ENCODE measurements around the gene PLA2G6.
A peak's percentile ranks its signal among the peaks of the same experiment; 100 is the strongest.

The PLA2G6 gene

GRCh38 chr22:38137876-38138687 lies 43.5 kb downstream of the PLA2G6 start:
- Histone ChIP-seq H3K36me3 (ENCODE audit: low read depth) (no peaks in the 10 kb centered on the region), H3K4me1 (ENCODE audit: insufficient read depth, poor library complexity, severe bottlenecking) (peaks cover 11% of the 10 kb centered on the region), H3K9me3 (ENCODE audit: severe bottlenecking) (no peaks in the 10 kb centered on the region), H3K27ac (ENCODE audit: poor library complexity, severe bottlenecking) (no peak overlapping the region), H3K4me3 (ENCODE audit: severe bottlenecking) (no peak overlapping the region), H3K27me3 (ENCODE audit: insufficient read depth, poor library complexity, severe bottlenecking) (no peaks in the 10 kb centered on the region)
- TF ChIP-seq, protein P1, sequence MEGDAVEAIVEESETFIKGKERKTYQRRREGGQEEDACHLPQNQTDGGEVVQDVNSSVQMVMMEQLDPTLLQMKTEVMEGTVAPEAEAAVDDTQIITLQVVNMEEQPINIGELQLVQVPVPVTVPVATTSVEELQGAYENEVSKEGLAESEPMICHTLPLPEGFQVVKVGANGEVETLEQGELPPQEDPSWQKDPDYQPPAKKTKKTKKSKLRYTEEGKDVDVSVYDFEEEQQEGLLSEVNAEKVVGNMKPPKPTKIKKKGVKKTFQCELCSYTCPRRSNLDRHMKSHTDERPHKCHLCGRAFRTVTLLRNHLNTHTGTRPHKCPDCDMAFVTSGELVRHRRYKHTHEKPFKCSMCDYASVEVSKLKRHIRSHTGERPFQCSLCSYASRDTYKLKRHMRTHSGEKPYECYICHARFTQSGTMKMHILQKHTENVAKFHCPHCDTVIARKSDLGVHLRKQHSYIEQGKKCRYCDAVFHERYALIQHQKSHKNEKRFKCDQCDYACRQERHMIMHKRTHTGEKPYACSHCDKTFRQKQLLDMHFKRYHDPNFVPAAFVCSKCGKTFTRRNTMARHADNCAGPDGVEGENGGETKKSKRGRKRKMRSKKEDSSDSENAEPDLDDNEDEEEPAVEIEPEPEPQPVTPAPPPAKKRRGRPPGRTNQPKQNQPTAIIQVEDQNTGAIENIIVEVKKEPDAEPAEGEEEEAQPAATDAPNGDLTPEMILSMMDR (IDR thresholded peaks at IDR 0.05; ENCODE audit: poor library complexity, severe bottlenecking) = no peak
- no peak for DNase-seq (ENCODE audit: low spot score)
- no peak for ATAC-seq (ENCODE audit: low read depth)

- peaks cover 11% of the 10 kb centered on the region for H3K4me1 ChIP-seq (ENCODE audit: insufficient read depth, poor library complexity, severe bottlenecking)
- DNase-seq (ENCODE audit: low spot score) (no peak), ATAC-seq (ENCODE audit: low read depth) (no peak)
- H3K36me3 ChIP-seq (ENCODE audit: low read depth) = no peaks in the 10 kb centered on the region
- no peaks in the 10 kb centered on the region for H3K9me3 ChIP-seq (ENCODE audit: severe bottlenecking)
- no peak overlapping the region for H3K4me3 ChIP-seq (ENCODE audit: severe bottlenecking)
- H3K27ac ChIP-seq (ENCODE audit: poor library complexity, severe bottlenecking) = no peak overlapping the region
- TF ChIP-seq, protein P1 (IDR thresholded peaks at IDR 0.05; ENCODE audit: poor library complexity, severe bottlenecking) = no peak
- H3K27me3 ChIP-seq (ENCODE audit: insufficient read depth, poor library complexity, severe bottlenecking) = no peaks in the 10 kb centered on the region
Observed at GRCh38 chr22:38136607-38137006, 45.0 kb downstream of the PLA2G6 start.

GRCh38 chr22:38135133-38135706 lies 46.4 kb downstream of the PLA2G6 start:
- Histone ChIP-seq H3K27ac (ENCODE audit: poor library complexity, severe bottlenecking) (peak overlapping the region; percentile 41), H3K27me3 (ENCODE audit: insufficient read depth, poor library complexity, severe bottlenecking) (no peaks in the 10 kb centered on the region), H3K36me3 (ENCODE audit: low read depth) (no peaks in the 10 kb centered on the region), H3K9me3 (ENCODE audit: severe bottlenecking) (no peaks in the 10 kb centered on the region), H3K4me1 (ENCODE audit: insufficient read depth, poor library complexity, severe bottlenecking) (peaks cover 11% of the 10 kb centered on the region), H3K4me3 (ENCODE audit: severe bottlenecking) (no peak overlapping the region)
- ATAC-seq (ENCODE audit: low read depth) (peak; percentile 96), DNase-seq (ENCODE audit: low spot score) (no peak)
- TF ChIP-seq, protein P1 (IDR thresholded peaks at IDR 0.05; ENCODE audit: poor library complexity, severe bottlenecking) = no peak

- TF ChIP-seq, protein P1 (IDR thresholded peaks at IDR 0.05; ENCODE audit: poor library complexity, severe bottlenecking) = no peak
- H3K27ac ChIP-seq (ENCODE audit: poor library complexity, severe bottlenecking) = no peak overlapping the region
- peaks cover 11% of the 10 kb centered on the region for H3K4me1 ChIP-seq (ENCODE audit: insufficient read depth, poor library complexity, severe bottlenecking)
- H3K4me3 ChIP-seq (ENCODE audit: severe bottlenecking) = no peak overlapping the region
- no peaks in the 10 kb centered on the region for H3K36me3 ChIP-seq (ENCODE audit: low read depth)
- DNase-seq (ENCODE audit: low spot score) (no peak), ATAC-seq (ENCODE audit: low read depth) (no peak)
- no peaks in the 10 kb centered on the region for H3K27me3 ChIP-seq (ENCODE audit: insufficient read depth, poor library complexity, severe bottlenecking)
- no peaks in the 10 kb centered on the region for H3K9me3 ChIP-seq (ENCODE audit: severe bottlenecking)
Observed at GRCh38 chr22:38133331-38133730, 48.3 kb downstream of the PLA2G6 start.

GRCh38 chr22:38132794-38133193 lies 48.8 kb downstream of the PLA2G6 start:
- H3K36me3 ChIP-seq (ENCODE audit: low read depth) = no peaks in the 10 kb centered on the region
- no peak for DNase-seq (ENCODE audit: low spot score)
- TF ChIP-seq, protein P1 (IDR thresholded peaks at IDR 0.05; ENCODE audit: poor library complexity, severe bottlenecking) = no peak

More at GRCh38 chr22:38132794-38133193, 48.8 kb downstream of the PLA2G6 start:
- ATAC-seq (ENCODE audit: low read depth) = no peak
- Histone ChIP-seq H3K9me3 (ENCODE audit: severe bottlenecking) (no peaks in the 10 kb centered on the region), H3K27ac (ENCODE audit: poor library complexity, severe bottlenecking) (no peak overlapping the region), H3K4me1 (ENCODE audit: insufficient read depth, poor library complexity, severe bottlenecking) (peaks cover 11% of the 10 kb centered on the region), H3K27me3 (ENCODE audit: insufficient read depth, poor library complexity, severe bottlenecking) (no peaks in the 10 kb centered on the region), H3K4me3 (ENCODE audit: severe bottlenecking) (no peak overlapping the region)
